CD4-positive, alpha-beta T cell treated with Interleukin-21 for 1 hour (primary cell): Measurements from ENCODE around the gene SEMA7A.
"Not testable (repeated sequence)": the region's sequence is repeated elsewhere in the genome, so short reads cannot be mapped to it uniquely, and the experiment has no call there.

Experiments used
- DNase-seq: peaks from one replicate; pipeline ENCODE4 v3.0.0-alpha.2; 2020

Gene SEMA7A, protein sequence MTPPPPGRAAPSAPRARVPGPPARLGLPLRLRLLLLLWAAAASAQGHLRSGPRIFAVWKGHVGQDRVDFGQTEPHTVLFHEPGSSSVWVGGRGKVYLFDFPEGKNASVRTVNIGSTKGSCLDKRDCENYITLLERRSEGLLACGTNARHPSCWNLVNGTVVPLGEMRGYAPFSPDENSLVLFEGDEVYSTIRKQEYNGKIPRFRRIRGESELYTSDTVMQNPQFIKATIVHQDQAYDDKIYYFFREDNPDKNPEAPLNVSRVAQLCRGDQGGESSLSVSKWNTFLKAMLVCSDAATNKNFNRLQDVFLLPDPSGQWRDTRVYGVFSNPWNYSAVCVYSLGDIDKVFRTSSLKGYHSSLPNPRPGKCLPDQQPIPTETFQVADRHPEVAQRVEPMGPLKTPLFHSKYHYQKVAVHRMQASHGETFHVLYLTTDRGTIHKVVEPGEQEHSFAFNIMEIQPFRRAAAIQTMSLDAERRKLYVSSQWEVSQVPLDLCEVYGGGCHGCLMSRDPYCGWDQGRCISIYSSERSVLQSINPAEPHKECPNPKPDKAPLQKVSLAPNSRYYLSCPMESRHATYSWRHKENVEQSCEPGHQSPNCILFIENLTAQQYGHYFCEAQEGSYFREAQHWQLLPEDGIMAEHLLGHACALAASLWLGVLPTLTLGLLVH

DNA sequence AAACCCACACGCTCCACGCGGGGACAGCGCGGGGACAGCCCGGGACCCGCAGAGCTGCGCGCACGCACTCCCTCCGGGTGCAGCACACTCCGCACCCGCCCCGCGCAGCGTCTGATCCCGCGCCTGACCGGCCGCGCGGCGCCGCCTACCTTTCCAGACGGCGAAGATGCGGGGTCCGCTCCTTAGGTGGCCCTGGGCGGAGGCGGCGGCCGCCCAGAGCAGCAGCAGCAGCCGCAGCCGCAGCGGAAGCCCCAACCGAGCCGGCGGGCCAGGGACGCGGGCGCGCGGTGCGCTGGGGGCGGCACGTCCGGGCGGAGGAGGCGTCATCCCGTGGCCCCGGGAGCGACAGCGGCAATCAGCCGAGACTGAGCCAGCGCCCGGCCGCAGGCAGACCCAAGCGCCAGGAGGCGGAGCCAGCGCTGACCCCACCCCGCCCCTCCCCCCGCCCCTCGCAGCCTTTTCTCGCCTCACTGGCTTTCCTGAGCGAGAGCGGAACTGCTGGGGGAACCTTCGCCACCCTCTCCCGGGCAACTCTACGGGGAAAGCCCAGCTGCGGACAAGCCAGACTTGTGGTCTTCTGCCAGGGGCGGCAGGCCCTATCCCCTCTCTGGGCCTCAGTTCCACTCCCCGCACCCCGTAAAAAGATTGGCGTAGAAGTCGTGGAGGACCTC lies at the start of gene SEMA7A:
Gene SEMA7A, minus strand, starts transcription at position 367 of the 671 bp plus-strand sequence. Its CDS starts 40 bp downstream, at position 327.
- peak; percentile 85 for DNase-seq

DNA sequence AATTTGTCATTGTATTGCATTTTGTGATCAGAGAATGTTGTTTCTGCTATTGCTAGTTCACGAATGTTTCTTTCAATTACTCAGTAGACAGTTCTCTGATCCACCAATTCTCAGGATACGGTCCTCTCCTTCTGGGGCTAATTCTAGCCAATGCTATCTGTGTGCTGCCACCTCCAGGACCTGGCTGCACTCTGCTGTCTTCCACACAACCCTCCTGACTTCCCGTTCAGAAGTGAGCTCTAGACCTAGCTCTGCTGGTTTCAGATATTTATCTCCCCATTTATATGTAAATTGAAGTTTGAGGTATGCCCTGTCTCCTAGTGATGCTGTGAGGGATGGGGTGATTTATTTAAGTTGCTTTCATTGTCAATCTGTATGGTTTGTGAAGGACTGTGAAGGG lies 48.9 kb upstream of the SEMA7A start:
- DNase-seq, result no peak

DNA sequence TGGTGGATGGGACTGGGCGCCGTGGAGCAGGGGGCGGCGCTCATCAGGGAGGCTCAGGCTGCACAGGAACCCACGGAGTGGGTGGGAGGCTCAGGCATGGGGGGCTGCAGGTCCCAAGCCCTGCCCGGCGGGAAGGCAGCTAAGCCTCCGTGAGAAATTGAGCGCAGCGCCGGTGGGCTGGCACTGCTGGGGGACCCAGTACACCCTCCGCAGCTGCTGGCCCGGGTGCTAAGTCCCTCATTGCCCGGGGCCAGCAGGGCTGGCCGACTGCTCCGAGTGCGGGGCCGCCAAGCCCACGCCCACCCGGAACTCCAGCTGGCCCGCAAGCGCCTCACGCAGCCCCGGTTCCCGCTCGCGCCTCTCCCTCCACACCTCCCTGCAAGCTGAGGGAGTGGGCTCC lies 46.6 kb upstream of the SEMA7A start:
- not testable (repeated sequence) for DNase-seq

DNA sequence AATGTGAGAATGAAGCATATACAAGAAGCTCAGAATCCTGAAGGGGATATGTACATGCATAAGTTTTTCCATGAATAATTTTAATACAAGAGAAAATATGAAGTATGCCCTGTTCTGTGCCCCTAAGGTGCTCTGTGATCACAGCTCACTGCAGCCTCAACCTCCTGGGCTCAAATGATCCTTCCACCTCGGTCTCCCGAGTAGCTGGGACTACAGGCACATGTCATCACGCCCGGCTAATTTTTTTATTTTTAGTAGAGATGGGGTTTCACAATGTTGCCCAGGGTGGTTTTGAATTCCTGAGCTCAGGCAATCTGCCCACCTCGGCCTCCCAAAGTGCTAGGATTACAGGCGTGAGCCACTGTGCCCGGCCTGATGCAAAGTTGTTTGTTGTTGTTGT lies 37.9 kb upstream of the SEMA7A start:
- not testable (repeated sequence) for DNase-seq

DNA sequence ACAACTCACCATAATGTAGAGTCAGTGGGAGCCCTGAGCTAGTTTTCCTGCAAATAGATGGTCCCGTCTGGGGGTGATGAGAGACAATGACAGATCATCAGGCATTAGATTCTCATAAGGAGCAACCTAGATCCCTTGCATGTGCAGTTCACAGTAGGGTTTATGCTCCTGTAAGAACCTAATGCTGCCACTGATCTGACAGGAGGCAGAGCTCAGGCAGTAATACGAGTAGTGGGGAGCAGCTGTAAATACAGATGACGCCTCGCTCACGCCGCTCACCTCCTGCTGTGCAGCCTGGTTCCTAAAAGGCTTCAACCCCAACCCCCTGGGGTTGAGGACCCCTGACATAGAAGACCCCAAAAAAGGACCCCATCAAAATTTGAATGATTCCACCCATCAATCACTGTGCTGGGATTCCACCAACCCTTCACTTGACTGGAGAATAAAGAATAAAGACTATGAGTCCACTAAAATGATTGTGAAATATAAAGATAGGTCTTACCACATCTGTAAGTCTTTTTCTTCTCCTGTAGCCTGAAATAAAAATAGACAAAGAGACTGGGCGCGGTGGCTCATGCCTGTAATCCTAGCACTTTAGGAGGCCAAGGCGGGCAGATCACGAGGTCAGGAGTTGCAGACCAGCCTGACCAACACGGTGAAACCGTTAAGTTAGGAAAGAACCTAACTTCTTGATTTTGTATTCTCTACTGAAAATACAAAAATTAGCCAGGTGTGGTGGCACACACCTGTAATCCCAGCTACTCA lies 37.1 kb upstream of the SEMA7A start:
- DNase-seq, result no peak

DNA sequence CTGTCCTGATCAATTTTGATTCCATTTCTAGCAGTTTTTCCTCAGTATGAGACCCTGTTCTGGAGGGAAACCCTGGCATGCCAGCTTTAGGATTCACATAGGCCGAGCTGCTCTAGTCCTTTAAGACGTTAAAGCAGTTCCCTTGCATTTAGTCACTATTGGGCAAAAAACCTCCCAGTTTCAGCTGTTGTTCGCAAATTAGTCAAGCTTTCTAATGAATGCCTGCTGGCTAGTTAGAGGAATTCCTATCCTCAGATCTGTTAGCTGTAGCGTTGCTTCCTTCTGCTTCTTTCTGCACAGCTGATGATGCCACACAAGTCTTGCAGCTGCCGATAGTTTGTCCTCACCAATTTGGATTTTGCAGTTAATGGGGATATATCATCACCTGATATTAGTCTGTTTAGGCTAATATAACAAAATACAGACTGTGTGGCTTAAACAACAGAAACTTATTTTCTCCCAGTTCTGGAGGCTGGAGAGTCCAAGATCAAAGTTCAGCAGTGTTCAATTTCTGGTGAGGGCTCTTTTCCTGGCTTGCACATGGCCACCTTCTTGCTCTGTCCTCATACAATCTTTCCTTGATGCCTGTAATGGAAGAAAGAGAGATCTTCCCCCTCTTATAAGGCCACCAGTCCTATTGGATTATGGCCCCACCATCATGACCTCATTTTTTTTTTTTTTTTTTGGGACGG lies 34.7 kb upstream of the SEMA7A start:
- no peak for DNase-seq

DNA sequence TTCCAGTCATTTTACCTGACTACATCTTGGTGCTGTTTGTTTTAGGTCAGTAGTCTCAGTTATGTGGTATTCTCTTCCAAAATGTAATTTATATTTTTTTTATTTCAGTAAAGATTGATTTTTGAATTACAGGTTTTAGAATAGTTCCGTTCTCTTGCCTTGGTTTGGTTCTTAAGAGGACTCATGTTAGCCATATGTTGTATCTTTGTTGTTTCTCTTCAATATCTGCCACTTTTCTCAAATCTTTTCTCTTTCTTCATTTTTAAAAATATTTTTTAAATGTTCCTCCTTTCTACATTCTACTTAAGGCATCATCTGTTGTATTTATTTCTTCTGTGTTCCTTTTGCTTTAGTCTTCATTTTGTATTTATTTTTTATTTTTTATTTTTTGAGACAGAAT lies 32.8 kb upstream of the SEMA7A start:
- DNase-seq, result no peak

DNA sequence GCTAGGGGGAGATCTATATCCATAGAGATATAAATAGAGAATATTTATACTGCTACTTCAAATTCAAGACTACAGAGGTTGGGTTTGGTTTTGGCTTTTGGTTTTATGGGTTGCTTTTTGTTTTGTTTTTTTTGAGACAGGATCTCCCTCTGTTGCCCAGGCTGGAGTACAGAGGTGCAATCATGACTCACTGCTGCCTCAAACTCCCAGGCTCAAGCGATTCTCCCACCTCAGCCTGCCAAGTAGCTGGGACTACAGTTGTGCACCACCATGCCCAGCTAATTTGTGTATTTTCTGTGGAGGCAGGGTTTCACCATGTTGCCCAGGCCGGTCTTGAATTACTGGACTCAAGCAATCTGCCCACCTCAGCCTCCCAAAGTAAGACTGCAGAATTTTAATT lies 31.1 kb upstream of the SEMA7A start:
- DNase-seq, result no peak

DNA sequence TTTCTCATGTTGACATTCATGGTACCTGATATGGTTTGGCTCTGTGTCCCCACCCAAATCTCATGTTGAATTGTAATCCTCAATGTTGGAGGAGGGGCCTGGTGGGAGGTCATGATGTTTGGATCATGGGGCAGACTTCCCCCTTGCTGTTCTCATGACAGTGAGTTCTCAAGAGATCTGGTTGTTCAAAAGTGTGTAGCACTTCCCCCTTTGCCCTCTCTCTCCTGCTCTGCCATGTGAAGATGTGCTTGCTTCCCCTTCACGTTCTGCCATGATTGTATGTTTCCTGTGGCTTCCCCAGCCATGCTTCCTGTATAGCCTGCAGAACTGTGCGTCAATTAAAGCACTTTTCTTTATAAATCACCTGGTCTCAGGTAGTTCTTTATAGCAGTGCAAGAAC lies 30.5 kb upstream of the SEMA7A start:
- DNase-seq, result no peak

DNA sequence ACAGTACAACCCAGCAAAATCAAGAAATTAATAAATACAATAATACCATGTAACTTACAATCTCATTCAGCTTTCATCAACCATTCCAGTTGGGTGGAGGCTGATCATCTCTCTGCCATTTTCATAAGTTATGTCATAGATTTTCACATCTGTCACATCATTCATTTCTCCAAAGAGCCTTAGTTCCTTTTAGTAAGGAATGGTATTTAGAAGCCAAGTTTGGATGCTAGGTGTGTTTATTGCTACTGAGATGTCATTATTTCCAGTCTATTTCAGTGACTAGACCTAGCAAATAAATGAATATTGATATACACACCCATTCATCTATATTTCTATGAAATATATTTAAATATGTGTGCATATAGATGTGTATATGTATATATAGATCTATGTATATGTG lies 29.9 kb upstream of the SEMA7A start:
- no peak for DNase-seq

DNA sequence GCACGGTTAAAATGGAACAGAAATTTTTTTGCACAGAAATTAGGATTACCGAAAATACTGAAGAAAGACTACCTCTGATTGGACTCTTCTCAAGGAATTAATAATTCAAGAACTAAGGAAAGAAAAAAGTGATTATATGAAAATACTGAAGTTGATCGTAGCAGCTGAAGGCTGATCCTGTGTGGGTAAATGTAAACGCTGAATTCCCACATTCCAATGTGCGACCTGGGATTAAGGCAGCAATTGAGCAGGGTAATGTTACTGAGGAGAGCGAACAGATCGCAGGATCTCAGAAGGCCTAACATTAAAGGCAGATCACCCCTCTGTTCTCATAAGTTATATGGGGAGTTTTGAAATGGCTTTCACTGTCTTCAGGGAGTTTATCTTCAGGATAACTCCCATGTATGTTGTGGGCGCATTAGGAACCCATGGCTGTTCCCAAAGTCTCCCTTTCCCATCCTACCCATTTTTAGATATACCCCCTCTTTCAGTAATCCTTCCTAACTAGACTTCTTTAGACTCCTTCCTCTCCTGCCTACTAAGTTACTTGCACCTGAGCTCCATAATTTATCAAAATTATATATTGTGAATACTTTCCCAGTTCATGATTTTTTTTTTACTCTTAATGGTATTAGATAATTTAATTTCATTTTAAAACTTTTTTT lies 28.2 kb upstream of the SEMA7A start:
- no peak for DNase-seq

DNA sequence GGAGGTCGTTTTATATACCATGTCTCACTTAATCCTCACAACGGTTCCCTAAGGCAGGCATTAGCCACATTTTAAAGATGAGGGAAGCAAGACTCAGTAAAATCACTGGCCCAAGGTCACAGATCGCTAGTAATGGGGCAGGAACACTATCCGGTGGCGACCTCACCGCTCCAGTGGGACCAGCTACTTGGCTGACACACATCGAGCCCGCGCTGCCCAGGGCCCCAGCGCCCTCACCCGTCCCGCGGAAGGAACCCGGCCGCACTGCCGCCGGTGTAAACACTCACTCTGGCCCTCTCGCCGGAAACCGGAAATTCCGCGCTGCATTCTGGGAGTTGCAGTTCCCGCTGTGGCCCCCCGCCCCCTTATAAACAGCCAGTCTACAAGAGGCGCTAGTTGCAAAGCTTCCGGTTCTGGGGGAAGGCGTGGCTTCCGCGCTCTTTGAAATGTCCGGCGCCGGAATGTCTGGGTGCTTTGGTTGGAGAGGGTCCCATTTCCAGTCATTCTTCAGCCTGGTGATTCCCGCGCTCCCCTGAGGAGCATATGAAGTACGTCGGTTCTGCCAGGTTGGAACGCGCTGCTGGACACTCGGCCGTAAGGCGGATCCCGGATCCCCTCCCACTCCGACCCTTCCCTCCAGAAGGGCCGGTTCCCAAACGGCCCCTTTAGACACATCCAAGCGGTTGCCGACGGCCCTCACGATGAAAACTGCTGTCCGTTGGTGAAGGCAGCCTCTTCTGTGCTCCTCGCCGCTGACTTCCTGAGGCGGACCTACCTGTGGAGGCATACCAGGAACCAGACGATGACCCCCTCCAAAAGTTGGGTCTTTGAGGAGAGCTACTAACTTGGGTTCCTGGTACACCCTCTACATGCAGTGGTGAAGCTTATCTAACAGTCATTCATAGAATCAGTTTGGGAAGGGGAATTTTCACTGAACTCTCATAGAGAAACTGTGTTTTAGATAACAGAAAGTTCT lies 27.4 kb upstream of the SEMA7A start, which contains the start of gene UBL7:
Gene UBL7, minus strand, starts transcription at position 290 of the 976 bp plus-strand sequence. CDS start 2,293 bp downstream, outside the sequence.
- peak; percentile 96 for DNase-seq

DNA sequence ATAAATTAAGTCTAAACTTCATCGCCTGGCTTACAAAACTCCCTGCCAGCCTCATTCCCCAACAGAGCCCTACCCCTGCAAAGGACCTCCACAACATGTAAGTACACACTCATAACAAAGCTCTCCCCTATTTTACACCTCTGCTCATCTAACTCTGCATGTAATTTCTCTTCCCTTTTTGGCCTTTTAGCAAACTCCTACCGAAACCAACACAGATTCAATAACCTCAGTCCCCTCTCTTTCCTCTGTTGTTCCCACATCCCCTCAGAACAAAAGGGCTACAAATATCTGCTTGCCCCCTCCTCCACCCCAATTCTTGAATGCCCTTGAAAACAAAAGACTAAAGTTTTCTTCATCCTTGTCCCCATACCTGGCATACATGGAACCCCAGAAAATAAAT lies 26.5 kb upstream of the SEMA7A start:
- no peak for DNase-seq

DNA sequence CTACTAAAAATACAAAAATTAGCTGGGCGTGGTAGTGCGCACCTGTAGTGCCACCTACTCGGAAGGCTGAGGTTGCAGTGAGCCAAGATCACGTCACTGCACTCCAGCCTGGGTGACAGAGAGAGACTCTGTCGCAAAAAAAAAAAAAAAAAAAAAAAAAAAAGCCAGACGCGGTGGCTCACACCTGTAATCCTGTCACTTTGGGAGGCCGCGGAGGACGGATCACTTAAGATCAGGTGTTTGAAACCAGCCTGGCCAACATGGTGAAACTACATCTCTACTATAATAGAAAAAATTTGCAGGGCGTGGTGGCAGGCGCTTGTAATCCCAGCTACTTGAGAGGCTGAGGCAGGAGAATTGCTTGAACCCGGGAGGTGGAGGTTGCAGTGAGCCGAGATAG lies 26.0 kb upstream of the SEMA7A start:
- DNase-seq, result not testable (repeated sequence)

DNA sequence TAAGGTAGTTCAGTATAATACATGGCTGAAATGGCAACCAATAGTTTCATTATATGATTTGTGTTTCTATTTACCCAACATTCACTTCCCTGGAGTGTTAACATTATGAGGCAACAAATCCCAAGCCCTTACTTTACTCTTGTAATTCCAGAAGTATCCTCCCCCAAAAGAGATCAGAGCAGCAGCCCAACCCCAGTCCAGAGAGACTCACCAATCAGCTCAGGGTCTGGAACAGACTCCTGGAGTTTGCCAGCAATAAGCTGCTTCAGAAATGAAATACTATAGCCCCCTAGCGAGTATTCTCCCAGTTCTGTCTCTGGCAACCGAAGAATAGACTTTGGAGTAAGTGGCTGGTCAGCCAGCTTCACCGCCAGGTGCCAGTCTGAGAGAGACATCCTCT lies 24.7 kb upstream of the SEMA7A start:
- DNase-seq, result no peak

DNA sequence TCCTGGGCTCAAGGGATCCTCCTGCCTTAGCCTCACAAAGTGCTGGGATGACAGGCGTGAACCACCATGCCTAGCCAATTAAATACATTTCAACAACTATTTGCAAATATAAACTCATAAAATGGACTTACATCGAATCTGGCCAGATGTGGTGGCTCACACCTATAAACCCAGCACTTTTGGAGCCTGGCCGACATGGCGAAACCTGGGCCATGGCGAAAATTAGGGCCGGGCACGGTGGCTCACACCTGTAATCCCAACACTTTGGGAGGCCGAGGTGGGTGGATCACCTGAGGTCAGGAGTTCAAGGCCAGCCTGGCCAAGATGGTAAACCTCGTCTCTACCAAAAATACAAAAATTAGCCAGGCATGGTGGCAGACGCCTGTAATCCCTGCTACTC lies 23.3 kb upstream of the SEMA7A start:
- not testable (repeated sequence) for DNase-seq

DNA sequence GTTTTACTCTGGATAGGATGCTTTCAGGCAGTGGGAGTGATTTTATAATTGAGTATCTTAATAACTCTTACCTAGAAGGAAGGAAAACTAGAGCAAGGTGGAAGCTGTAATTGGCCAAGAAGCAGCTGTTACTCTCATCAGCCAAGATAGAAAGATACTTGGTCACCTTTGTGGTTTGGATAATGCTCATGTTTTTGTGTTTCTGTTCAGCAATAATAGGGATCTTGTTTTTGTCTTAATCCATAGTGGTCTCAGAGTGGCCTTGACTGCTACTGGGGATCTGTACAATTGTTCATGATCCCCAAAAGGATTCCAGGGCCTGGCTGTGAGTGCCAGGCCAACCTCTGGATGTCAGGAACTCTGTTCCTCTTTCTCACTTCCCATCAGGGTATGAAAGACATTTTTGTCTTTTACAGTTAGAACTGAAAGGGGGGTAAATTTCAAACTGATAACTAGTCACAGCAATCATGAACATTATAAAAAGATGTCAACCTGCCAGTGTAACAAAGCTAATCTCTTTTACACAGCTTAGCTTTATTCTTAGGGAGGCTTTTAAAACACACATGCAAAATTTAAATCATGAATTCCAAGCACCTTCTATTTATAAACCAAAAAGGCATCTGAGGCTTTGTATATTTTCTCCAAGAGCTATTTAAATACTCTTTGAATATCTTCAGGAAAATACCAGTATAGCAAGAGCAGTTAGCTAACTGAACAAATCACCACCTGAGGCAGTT lies 21.2 kb upstream of the SEMA7A start:
- DNase-seq, result no peak

DNA sequence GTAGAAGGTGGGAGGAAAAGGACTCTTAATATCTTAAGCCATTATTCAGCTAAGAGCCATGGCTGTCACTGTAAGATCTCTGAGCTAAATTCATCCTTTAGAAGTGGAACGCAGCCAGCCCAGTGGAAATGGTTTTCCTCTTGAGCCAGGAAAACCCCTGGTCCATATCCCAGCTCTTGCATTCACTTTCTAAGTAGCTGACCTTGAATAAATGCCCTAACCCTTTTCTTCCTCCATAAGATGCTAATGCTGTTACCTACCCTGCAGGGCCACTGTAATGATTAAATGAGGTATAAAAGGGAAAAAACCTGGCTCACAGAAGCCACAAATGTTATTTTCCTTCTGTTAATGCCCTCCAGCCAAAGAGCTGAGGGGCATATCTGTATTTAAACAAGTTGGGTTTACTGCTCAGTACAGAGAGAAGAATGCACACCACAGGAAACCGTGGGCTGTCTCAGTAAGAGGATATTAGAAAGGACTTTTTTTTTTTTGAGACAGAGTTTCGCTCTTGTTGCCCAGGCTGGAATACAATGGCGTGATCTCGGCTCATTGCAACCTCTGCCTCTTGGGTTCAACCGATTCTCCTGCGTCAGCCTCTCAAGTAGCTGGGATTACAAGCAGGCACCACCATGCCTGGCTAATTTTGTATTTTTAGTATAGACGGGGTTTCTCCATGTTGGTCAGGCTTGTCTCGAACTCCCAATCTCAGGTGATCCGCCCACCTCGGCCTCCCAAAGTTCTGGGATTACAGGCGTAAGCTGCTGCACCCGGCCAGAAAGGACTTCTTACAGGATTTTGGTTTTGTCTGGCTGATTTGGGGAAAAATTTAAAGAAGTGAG lies 20.4 kb upstream of the SEMA7A start:
- no peak for DNase-seq
